Measurements from ENCODE around the gene PPP1R1C. TPM values are rescaled to one million over a fixed set of nuclear protein-coding genes. Genes with fewer than 3 reads are reported as not detected.
"Not testable (repeated sequence)": the region's sequence is repeated elsewhere in the genome, so short reads cannot be mapped to it uniquely, and the experiment has no call there.

Gene PPP1R1C
- total and polyA plus RNA-seq, 7 donors, result 0.83 to 3.5 (median 3.0) TPM; not detected in 4

DNA sequence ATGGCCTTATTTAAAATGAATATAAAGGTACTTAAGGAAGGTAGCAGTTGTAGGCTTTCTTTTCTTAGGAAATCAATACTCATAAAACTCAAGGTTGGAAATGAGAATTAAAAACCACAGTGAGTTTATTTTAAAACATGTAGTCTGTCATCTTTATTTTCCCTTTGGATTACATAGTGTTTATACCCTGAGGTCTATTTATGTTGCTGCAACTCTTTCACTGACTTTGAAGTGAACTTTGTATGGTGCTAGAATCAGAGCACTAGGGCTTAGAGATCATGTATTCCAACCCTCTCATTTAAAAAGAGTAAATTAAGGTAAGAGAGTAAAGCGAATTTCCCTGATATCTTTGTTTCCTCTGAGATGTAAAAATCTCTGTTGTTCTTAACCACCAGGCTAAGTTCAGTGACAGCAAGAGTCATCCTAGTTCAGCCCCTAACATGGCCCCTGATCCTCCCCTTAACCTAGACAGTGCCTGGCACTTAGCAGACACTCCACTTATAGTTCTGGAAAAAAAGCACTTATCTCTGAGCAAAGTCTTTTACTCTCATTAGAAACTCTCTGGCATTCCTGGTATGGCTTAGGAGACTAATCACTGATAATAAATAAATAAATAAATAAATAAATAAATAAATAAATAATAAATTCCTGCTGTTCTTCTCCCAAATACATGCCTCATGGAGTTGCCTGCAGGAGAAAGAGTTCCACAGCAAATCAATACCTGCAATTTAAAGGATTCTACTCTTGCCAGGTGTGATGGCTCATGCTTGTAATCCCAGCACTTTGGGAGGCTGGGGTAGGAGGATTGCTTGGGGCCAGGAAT is 33.0 kb upstream of the PPP1R1C start:
- no peak overlapping the region for H3K4me3 ChIP-seq
- WGBS, 2 donors, result 86 to 94% methylated on average over 1 of the region's 1 CpG
- H3K36me3 ChIP-seq, result no peaks in the 10 kb centered on the region
- H3K9me3 ChIP-seq, result no peaks in the 10 kb centered on the region
- no peak for TF ChIP-seq POLR2A (IDR thresholded peaks at IDR 0.05)
- no peak for TF ChIP-seq POLR2AphosphoS5 (IDR thresholded peaks at IDR 0.05)
- TF ChIP-seq, protein P1, sequence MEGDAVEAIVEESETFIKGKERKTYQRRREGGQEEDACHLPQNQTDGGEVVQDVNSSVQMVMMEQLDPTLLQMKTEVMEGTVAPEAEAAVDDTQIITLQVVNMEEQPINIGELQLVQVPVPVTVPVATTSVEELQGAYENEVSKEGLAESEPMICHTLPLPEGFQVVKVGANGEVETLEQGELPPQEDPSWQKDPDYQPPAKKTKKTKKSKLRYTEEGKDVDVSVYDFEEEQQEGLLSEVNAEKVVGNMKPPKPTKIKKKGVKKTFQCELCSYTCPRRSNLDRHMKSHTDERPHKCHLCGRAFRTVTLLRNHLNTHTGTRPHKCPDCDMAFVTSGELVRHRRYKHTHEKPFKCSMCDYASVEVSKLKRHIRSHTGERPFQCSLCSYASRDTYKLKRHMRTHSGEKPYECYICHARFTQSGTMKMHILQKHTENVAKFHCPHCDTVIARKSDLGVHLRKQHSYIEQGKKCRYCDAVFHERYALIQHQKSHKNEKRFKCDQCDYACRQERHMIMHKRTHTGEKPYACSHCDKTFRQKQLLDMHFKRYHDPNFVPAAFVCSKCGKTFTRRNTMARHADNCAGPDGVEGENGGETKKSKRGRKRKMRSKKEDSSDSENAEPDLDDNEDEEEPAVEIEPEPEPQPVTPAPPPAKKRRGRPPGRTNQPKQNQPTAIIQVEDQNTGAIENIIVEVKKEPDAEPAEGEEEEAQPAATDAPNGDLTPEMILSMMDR (IDR thresholded peaks at IDR 0.05), result no peak
- no peak for TF ChIP-seq EP300 (IDR thresholded peaks at IDR 0.05)
- no peak for DNase-seq
- no peak overlapping the region for H3K27ac ChIP-seq
- intact Hi-C loops (cut with DNase I), result no loop called here
- H3K4me1 ChIP-seq, result peaks cover 0 to 15% (median 0%) of the 10 kb centered on the region in 4 donors
- no peaks in the 10 kb centered on the region for H3K27me3 ChIP-seq

DNA sequence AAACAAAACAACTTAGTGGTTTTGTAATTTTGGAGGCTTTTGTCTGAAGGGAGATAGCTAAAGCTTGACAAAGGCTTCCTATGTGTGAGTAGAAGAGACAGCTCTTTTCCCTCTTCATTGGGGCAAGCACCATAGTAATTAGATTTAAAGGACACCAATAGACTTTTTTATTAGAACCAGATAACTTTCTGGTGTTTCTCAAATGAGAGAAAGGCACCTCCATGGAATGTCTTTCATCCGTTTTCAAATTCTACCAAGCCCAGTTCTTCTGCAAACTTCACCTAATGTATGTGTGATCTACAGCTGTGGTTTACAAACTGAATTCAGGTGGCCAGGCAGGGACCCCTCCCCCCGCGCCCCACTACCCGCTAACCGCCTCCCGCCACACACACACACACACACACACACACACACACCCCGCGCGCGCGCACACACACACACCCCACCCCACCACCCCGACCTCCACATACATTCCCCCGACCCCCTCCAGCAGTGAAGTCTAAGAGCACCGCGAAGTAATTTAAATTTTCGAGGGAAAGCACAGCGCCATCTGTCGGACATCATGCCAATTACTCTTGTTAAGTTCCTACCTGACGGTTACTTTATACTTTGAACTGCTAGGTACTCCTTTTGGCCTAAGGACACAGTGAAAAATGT is 31.6 kb upstream of the PPP1R1C start:
- Histone ChIP-seq H3K27me3 (no peaks in the 10 kb centered on the region), H3K27ac (no peak overlapping the region), H3K4me3 (peak overlapping the region in 3 of 4 donors; percentile 24 to 31 (median 31)), H3K4me1 (peaks cover 0 to 15% (median 0%) of the 10 kb centered on the region in 4 donors), H3K36me3 (no peaks in the 10 kb centered on the region), H3K9me3 (no peaks in the 10 kb centered on the region)
- intact Hi-C loops (cut with DNase I), result loop anchor here (2.0 kb wide), 1 partner anchor 211 kb away; no protein-coding TSS in a partner anchor
- 5 to 9% methylated on average over 19 of the region's 19 CpGs for WGBS, 2 donors
- DNase-seq, result no peak
- TF ChIP-seq POLR2AphosphoS5 (IDR thresholded peaks at IDR 0.05) (no peak), POLR2A (IDR thresholded peaks at IDR 0.05) (no peak), EP300 (IDR thresholded peaks at IDR 0.05) (no peak)
- TF ChIP-seq, protein P1 (IDR thresholded peaks at IDR 0.05), result peak in 3 of 4 experiments; percentile 27 to 67 (median 42)

DNA sequence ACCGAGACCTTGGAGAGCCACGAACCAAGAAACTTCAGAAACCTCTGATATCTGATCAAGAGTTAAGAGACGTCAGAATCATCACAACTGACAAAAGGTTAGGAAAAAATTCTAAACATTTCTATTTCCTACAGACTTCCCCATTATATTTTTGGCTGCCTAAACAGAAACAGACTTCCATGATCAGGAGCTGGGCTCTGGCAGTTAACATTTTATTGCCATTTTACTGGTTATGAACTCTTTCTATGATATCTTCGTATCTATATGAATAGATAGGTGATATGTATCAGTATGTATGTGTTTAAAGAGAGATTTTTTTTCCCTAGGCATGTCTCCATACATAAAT is 31.1 kb upstream of the PPP1R1C start:
- no peak for DNase-seq
- Histone ChIP-seq H3K27me3 (no peaks in the 10 kb centered on the region), H3K27ac (no peak overlapping the region), H3K4me3 (peak overlapping the region in 1 of 4 donors; percentile 31), H3K4me1 (peaks cover 0 to 15% (median 0%) of the 10 kb centered on the region in 4 donors), H3K9me3 (no peaks in the 10 kb centered on the region), H3K36me3 (no peaks in the 10 kb centered on the region)
- TF ChIP-seq POLR2AphosphoS5 (IDR thresholded peaks at IDR 0.05) (no peak), EP300 (IDR thresholded peaks at IDR 0.05) (no peak), POLR2A (IDR thresholded peaks at IDR 0.05) (no peak)
- TF ChIP-seq, protein P1 (IDR thresholded peaks at IDR 0.05), result peak in 1 of 4 experiments; percentile 6
- intact Hi-C loops (cut with DNase I), result loop anchor here (2.0 kb wide), 1 partner anchor 212 kb away; no protein-coding TSS in a partner anchor
- 13 to 20% methylated on average over 4 of the region's 4 CpGs for WGBS, 2 donors

DNA sequence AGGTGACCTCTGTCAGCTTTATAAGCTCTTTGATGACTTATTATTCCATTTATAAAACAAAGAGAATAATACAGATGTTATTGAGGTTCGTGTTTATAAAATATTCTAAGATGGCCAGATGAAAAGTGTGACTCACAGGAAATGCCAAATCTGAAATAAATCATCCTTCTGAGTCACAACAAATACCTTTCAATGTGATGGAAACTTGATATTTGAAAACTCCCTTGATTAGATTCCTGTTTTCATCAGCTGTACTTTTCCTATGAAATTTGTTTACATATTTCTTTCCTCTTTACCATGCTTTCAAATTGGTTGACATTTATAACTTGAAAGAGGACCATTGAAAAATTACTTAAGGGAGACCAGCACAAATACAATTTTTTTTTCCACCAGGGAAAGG is 30.6 kb upstream of the PPP1R1C start:
- Histone ChIP-seq H3K27ac (no peak overlapping the region), H3K4me3 (no peak overlapping the region)
- WGBS, 2 donors, result 63 to 82% methylated on average over 1 of the region's 1 CpG

DNA sequence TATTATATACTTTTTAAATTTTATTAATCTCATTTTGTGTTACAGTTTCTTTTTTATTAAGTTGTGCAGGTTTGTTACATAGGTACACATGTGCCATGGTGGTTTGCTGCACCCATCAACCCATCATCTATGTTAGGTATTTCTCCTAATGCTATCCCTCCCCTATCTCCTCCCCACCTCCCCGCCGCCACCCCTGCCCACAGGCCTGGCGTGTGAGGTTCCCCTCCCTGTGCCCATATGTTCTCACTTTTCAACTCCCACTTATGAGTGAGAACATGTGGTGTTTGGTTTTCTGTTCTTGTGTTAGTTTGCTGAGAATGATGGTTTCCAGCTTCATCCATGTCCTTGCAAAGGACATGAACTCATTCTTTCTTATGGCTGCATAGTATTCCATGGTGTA is 29.8 kb upstream of the PPP1R1C start:
- H3K4me1 ChIP-seq, result peaks cover 0 to 15% (median 0%) of the 10 kb centered on the region in 4 donors
- not testable (repeated sequence) for H3K27ac ChIP-seq, H3K27me3 ChIP-seq, H3K36me3 ChIP-seq, H3K9me3 ChIP-seq, H3K4me3 ChIP-seq, DNase-seq
- WGBS, 2 donors, result 94 to 95% methylated on average over 3 of the region's 3 CpGs
- intact Hi-C loops (cut with DNase I), result loop anchor here (2.0 kb wide), 1 partner anchor 213 kb away; no protein-coding TSS in a partner anchor

More for the DNA sequence above, 30.6 kb upstream of the PPP1R1C start:
- Histone ChIP-seq H3K27me3 (no peaks in the 10 kb centered on the region), H3K4me1 (peaks cover 0 to 15% (median 0%) of the 10 kb centered on the region in 4 donors), H3K9me3 (no peaks in the 10 kb centered on the region), H3K36me3 (no peaks in the 10 kb centered on the region)
- TF ChIP-seq POLR2AphosphoS5 (IDR thresholded peaks at IDR 0.05) (no peak), POLR2A (IDR thresholded peaks at IDR 0.05) (no peak), EP300 (IDR thresholded peaks at IDR 0.05) (no peak)
- TF ChIP-seq, protein P1 (IDR thresholded peaks at IDR 0.05), result no peak
- intact Hi-C loops (cut with DNase I), result loop anchor here (2.0 kb wide), 1 partner anchor 212 kb away; no protein-coding TSS in a partner anchor
- DNase-seq, result no peak
